Lung microvascular endothelial cell (primary cell): ENCODE results near the gene SMIM1. TPM values are rescaled to one million over a fixed set of nuclear protein-coding genes. Genes with fewer than 3 reads are reported as not detected.

Source experiments
- DNase-seq, 2 donors: peaks; one replicate each; pipeline versions ENCODE4 v3.0.0 to v3.0.0-alpha.2; 2010; ENCODE audit warnings: low read depth in 2 of 2
- total RNA-seq: library from RNA; depleted of rRNA; stranded (reverse); fragments of >200 nt; gene quantifications from 2 replicates; pipeline ENCODE4 v1.2.1, GENCODE V29; 2014

The SMIM1 gene
- total RNA-seq, 1 donor from 2014 or later, result 0.20 TPM

- DNase-seq, result peak; percentile 34 to 59
These were observed 3.1 kb downstream of the SMIM1 start for GRCh38 chr1:3775490-3776230.

DNA sequence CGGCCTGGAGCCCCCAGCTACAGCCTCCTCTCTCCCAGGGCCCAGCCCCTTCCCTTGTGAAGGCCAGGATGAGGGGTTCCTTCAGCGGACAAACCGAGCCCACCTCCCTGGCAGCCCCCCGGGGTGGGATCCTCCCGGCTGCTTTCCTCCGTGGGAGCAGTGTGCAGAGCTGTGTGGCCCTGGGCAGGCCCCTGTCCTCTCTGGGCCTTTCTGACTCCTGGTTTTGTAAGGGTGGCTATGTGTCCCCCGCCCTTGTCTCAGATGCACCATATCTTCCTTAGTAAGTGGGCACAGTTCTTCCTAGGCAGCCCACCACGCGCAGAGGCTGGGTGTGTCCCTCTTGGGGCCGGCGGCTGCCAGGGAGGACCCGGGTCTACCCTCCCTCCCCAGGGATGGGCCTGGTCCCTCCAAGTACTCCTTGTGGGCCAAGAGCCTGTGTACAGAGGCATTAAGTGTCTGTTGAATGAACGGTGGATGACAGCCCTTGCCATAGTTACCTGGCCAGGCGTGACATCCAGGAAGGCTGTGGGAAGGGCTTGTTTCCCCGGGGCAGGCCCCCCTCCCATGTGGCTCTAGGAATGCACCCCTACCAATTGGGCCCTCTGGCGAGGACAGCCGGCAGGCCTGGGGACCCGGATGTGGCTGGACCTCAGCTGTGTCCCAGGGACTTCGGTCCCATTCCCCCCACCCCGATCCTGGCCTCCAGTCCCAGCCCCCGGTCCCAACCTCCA is 3.8 kb downstream of the SMIM1 start:
- no peak for DNase-seq

- DNase-seq, result no peak
These were observed 4.6 kb downstream of the SMIM1 start for GRCh38 chr1:3777078-3777547.

DNA sequence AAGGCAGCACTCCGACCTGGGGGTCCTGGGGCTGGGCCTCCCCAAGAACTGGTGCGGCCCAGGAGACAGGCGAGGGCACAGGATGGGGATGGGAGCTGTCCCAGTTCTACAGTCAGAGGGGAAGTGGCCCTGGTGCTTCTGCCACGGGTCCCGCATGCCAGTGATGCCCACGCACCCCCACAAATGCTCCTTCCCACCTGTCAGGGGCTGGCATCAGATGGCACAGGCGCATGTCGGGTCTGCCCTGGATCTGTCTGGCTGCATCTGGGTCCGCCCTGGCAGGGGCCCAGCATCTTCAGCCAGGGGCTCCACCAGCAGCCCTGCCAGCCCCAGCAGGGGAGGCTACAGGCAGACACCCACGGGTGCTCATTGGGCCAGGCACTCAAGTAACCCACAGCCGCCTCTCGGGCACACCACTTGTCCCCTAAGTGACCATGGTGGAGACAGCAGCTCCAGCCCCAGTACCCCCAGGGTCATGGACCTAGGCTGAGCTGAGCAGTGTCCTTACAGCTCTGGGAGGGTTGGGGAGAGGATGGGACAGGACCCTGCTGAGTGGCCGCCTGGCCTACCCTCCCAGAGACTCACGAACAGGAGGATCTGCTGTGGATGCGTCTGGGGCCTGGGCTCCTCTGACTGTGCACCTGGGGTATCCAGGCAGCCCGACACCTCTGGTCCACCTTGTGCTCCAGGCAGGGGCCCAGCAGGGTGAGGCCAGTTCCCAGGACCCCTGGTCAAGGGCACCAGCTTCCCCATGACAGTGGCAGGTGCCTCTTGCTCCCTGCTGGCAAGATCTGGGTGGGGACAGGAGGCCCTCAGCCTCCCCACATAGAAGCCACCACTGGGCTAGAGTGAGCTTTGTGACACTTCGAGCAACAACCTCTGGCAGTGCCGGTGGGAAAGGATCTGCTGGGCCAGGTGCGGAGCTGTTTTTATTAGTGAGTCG is 5.4 kb downstream of the SMIM1 start:
- DNase-seq, result no peak

DNA sequence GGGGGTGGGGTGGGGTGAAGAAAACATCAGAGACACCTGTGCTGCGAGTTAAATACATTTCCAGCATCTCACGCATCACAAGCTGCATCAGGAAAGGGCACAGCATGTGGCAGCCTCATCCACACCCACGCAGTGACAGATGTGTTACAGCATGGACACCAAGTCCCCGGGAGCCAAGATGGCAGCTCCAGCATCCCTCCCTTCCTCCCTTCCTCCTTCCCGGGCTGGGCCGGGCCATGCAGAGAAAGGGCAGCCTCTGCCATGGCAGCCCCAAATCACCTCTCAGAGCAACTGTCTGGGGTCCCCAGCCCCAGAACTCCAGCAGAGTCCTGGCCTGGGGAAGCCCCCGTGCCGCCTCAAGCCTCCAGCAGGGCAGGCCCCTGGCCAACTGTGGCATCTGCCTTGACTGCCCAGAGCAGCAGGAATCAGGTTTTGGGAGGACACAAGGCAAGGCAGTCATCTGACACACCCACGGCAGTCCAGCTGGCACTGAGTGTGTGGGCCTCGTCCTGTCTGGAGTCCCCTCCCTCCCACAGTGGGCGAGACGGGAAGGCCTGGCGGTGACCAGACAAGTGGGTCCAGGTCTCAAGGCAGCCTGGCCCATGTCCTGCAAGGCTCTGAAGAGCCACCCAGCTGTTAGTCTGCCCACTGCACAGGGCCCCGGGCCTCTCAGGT is 6.2 kb downstream of the SMIM1 start:
- DNase-seq, result no peak

DNA sequence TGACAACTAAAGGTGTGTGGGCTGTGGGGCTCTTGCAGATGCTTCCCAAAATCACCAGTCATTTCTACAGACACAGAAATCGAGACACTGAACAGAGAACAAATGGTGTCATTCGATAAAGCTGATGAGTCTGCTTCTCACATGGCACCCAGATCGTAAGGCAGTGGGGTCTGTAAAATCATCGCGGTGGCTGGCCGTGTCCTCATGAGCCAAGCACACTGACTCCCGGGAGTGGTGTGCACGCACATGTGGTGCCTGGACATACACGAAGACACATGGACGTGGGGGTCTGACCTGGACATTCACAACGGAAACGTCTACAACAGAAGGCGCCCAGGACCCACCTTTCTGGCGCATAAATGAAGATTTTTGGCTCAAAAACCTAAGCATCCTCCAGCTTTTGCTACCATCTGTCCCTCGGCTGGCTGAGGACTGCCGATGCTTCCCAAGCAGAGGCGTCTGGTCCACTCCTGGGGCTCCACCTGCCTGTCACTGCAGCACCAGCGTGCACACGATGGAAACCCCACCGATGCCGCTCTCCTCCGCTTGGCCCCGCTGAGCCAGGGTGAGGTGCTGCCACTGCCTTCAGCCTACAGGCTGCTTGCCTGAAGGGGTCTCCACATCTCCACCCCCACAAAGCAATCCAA is 6.8 kb downstream of the SMIM1 start:
- DNase-seq, result no peak

GRCh38 chr1:3779912-3780416 is 7.4 kb downstream of the SMIM1 start:
- no peak for DNase-seq

GRCh38 chr1:3780901-3781300 is 8.4 kb downstream of the SMIM1 start:
- no peak for DNase-seq

GRCh38 chr1:3783651-3784474 is 11.3 kb downstream of the SMIM1 start:
- DNase-seq, result no peak

DNA sequence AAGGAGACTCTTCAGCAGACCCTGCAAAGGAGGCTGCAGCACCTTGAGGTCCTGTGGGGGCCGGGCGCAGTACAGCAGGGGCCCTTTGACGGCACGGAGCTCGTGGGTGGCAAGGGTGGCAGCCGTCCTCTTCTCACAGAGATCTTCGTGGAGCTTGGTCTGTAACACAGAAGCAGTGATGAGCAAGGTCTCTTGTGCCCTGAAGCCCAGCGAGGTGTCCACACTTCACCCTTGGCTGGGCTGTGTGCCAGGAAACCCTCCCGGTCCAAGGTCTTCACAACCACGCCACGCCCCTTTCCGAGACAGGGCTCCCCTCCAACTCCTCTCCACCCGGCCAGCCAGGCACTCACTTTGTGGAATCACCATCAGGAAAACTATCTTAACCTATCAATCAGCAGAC is 12.5 kb downstream of the SMIM1 start:
- no peak for DNase-seq

DNA sequence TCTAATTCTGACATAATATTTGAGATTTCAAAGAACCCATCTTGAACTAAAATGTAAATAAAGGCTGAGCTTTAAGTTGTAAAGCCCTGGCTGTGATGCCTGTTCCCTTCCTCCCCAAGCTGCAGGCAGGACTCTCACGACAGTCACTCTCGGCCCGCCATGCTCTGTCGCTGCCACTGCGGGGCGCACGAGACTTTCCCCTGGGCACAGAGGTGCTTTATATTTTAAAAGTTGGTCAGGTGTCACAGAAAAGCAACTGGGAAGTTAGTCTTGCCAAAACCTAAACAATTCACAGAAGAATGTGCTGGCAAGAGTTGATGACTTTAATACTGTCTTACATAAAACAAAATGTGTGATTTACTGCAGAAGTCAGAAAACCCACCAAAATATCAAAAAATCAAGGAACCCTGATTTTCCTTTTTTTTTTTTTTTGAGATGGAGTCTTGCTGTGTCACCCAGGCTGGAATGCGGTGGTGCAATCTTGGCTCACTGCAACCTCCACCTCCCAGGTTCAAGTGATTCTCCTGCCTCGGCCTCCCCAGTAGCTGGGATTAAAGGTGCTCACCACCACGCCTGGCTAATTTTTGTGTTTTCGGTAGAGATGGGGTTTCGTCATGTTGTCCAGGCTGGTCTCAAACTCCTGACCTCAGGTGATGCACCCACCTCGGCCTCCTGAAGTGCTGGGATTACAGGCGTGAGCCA is 13.1 kb downstream of the SMIM1 start:
- DNase-seq, result peak in 1 of 2 donors; percentile 33

DNA sequence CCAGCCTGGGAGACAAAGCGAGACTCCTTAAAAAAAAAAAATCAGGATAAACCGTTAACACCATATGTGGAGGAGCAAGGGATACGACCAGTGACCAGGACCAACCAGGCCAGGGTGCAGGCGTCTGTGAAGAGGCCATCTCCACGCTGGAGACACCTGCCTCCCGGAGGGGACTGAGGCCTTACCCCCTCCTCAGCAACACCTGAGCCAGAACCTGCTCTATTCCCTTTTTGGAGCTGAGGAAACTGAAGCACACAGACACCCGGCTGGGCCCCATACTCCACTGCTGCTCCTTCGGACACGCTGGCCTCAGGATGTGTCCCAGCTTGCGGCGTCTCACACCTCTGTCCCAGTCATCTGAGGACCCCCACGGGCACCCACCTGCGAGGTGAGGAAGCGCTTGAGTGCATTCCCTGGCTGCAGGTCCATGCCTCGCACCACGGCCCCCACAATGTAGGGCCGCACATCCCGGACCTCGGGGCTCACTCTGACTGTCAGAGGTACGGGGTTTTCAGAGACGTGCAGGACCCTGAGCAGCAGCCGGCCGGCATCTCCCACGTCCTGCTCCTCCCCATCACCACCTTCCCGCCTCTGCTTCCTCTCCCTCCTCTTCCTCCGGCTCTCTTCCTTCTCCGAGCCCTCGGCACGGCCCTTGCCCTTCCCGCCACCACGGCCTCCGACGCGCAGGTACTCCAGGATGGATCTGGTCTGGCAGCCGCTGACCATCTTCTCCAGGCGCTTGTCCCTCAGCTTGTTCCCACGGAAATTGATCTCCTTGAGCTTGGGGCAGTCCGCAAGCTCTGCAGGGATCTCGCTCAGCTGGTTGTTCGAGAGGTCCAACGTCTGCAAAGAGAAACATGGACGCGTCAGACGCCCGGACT is 14.2 kb downstream of the SMIM1 start:
- no peak for DNase-seq

GRCh38 chr1:3787349-3787715 is 14.8 kb downstream of the SMIM1 start:
- no peak for DNase-seq

DNA sequence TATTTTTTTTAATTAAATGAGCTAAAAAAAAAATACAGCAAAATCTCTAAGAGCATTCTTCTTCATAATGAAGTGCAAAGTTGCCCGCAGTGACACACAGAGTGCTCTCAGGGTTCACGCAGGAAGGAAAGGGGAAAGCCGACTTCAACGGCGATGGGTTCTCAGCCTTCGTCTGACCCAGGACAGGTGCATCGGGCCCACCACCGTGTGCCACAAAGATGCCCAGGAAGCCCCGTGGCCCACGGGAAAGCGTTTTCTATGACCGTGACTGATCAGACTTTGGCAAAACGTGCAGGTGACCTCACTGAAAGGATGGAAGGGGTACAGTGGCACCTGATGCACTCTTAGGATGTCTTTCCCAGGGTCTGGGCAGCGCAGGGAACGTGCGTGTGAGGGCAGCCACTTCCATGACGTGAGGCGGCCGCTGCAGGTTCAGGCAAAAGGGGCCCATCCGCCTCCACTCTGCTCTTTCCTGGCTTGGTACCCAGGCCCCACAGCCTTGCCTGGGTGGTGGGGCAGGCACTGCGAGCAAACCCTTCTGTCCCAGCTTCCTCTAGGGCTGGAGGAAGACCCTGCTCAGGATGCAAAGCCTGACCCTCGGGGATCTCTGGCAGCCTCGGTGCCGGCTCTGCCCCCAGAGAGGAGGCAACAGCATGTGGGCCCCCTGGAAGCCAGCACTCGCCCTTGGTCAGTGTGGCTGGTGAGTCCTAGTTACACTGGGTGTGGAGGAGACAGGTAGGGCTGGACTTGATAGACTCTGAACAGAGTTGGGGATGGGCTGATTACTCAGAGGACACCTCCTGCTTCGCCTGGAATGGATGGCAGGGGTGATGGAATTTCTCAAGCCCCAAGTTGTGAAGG is 15.4 kb downstream of the SMIM1 start:
- DNase-seq, result no peak

GRCh38 chr1:3788756-3789420 is 16.3 kb downstream of the SMIM1 start:
- no peak for DNase-seq
